BE2C (cell line): ENCODE data around the gene ZNF451.

Experiments
- DNase-seq: peaks from one replicate; pipeline ENCODE4 v3.0.0-alpha.2; 2020
- H3K27me3 ChIP-seq: fragments of 250-450 bp; sonication (Bioruptor Pico); 2 replicates; pipeline ENCODE4 v1.5.1; 2020; ENCODE audit warnings: mild to moderate bottlenecking
- H3K36me3 ChIP-seq: fragments of 250-450 bp; sonication (Bioruptor Pico); 2 replicates; pipeline ENCODE4 v1.5.1; 2020; ENCODE audit warnings: mild to moderate bottlenecking
- H3K4me1 ChIP-seq: fragments of 250-450 bp; sonication (Bioruptor Pico); 2 replicates; pipeline ENCODE4 v1.5.1; 2020
- H3K4me3 ChIP-seq: 2 replicates; pipeline ENCODE4 v1.5.1; 2011; ENCODE audit warnings: low read depth, low read length
- H3K9me3 ChIP-seq: fragments of 250-450 bp; sonication (Bioruptor Pico); 2 replicates; pipeline ENCODE4 v1.5.1; 2020
- TF ChIP-seq, protein P1 (sequence below): IDR thresholded peaks from 2 replicates; pipeline ENCODE4 v1.5.1; 2012; ENCODE audit warnings: mild to moderate bottlenecking, low read depth, low read length

Gene ZNF451

DNA sequence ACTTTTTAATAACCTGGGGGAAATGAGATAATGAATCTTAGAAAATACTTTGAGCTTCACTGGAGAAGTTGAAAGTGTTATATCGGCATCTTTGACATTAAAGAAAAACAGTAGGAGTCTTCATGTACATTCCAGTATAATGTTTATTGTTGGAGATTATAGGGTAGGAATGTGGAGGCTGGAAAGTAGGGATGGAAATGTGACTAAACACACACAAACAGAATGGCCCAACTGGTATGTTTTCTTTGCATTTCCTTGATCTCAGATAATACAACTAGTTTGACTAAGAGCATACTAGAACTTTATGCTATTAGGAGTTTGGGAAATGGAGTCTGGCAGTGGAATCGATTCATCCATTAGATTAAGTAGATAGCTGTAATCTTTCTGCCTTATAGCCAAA is 72.0 kb downstream of the ZNF451 start:
- TF ChIP-seq, protein P1, sequence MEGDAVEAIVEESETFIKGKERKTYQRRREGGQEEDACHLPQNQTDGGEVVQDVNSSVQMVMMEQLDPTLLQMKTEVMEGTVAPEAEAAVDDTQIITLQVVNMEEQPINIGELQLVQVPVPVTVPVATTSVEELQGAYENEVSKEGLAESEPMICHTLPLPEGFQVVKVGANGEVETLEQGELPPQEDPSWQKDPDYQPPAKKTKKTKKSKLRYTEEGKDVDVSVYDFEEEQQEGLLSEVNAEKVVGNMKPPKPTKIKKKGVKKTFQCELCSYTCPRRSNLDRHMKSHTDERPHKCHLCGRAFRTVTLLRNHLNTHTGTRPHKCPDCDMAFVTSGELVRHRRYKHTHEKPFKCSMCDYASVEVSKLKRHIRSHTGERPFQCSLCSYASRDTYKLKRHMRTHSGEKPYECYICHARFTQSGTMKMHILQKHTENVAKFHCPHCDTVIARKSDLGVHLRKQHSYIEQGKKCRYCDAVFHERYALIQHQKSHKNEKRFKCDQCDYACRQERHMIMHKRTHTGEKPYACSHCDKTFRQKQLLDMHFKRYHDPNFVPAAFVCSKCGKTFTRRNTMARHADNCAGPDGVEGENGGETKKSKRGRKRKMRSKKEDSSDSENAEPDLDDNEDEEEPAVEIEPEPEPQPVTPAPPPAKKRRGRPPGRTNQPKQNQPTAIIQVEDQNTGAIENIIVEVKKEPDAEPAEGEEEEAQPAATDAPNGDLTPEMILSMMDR: no peak
- Histone ChIP-seq H3K4me1 (no peaks in the 10 kb centered on the region), H3K27me3 (no peaks in the 10 kb centered on the region), H3K9me3 (no peaks in the 10 kb centered on the region), H3K36me3 (peaks cover 6% of the 10 kb centered on the region), H3K4me3 (no peak overlapping the region)
- DNase-seq: no peak

GRCh38 chr6:57162516-57162915 is 72.5 kb downstream of the ZNF451 start:
- DNase-seq: no peak
- TF ChIP-seq, protein P1: no peak
- Histone ChIP-seq H3K4me3 (no peak overlapping the region), H3K36me3 (peaks cover 8% of the 10 kb centered on the region), H3K4me1 (no peaks in the 10 kb centered on the region), H3K27me3 (no peaks in the 10 kb centered on the region), H3K9me3 (no peaks in the 10 kb centered on the region)

- DNase-seq: no peak
- H3K36me3 ChIP-seq: peaks cover 6% of the 10 kb centered on the region
- no peaks in the 10 kb centered on the region for H3K9me3 ChIP-seq
- no peaks in the 10 kb centered on the region for H3K4me1 ChIP-seq
- H3K4me3 ChIP-seq: no peak overlapping the region
- no peaks in the 10 kb centered on the region for H3K27me3 ChIP-seq
- TF ChIP-seq, protein P1: no peak
Measured at GRCh38 chr6:57163956-57164355, 74.0 kb downstream of the ZNF451 start.

- no peak for DNase-seq
- no peaks in the 10 kb centered on the region for H3K9me3 ChIP-seq
- no peak overlapping the region for H3K4me3 ChIP-seq
- H3K4me1 ChIP-seq: no peaks in the 10 kb centered on the region
- TF ChIP-seq, protein P1: no peak
- no peaks in the 10 kb centered on the region for H3K27me3 ChIP-seq
- H3K36me3 ChIP-seq: peaks cover 6% of the 10 kb centered on the region
Measured at GRCh38 chr6:57165080-57165479, 75.1 kb downstream of the ZNF451 start.

GRCh38 chr6:57172136-57173055 is 82.4 kb downstream of the ZNF451 start, which contains the start of gene BAG2:
Gene BAG2, plus strand, starts transcription at chr6:57172326. Its CDS starts 372 bp downstream, at chr6:57172698.
- H3K9me3 ChIP-seq: no peaks in the 10 kb centered on the region
- no peaks in the 10 kb centered on the region for H3K4me1 ChIP-seq
- TF ChIP-seq, protein P1: no peak
- no peaks in the 10 kb centered on the region for H3K27me3 ChIP-seq
- DNase-seq: peak; percentile 83
- peak within 1 kb of the TSS; percentile 89 for H3K4me3 ChIP-seq
- H3K36me3 ChIP-seq: no peaks in the 10 kb centered on the region
